Liver (tissue), 9 donors: ENCODE measurements around the gene TEP1. TPM values are rescaled to one million over a fixed set of nuclear protein-coding genes. Genes with fewer than 3 reads are reported as not detected.

Experiments used
- DNase-seq: peaks from one replicate; pipeline ENCODE4 v3.0.0-alpha.2; 2017; ENCODE audit warnings: low spot score
- H3K27ac ChIP-seq, 2 donors: one replicate each; pipeline ENCODE4 v1.7.0; 2013; ENCODE audit warnings: inconsistent platforms in 2 of 2, low read length in 2 of 2, control low read depth in 1 of 2, low read depth in 1 of 2, mild to moderate bottlenecking in 1 of 2
- H3K27me3 ChIP-seq, 4 donors: one replicate each; pipeline versions ENCODE4 v1.6.1 to v1.7.0; 2013; ENCODE audit warnings: low read length in 3 of 4, inconsistent platforms in 1 of 4, mild to moderate bottlenecking in 1 of 4, moderate library complexity in 1 of 4; ENCODE audit not compliant: control insufficient read depth in 4 of 4, insufficient read depth in 4 of 4
- H3K36me3 ChIP-seq, 4 donors: one replicate each; pipeline versions ENCODE4 v1.6.1 to v1.7.0; 2013; ENCODE audit warnings: low read length in 3 of 4, mild to moderate bottlenecking in 3 of 4, low read depth in 1 of 4, moderate library complexity in 1 of 4; ENCODE audit not compliant: control insufficient read depth in 4 of 4, insufficient read depth in 3 of 4
- H3K4me1 ChIP-seq, 4 donors: one replicate each; pipeline versions ENCODE4 v1.6.1 to v1.7.0; 2013; ENCODE audit warnings: low read length in 3 of 4, mild to moderate bottlenecking in 3 of 4, moderate library complexity in 1 of 4; ENCODE audit not compliant: control insufficient read depth in 4 of 4, insufficient read depth in 4 of 4
- H3K4me3 ChIP-seq, 3 donors: one replicate each; pipeline versions ENCODE4 v1.6.1 to v1.7.0; 2013; ENCODE audit warnings: low read length in 3 of 3, control low read depth in 1 of 3, low read depth in 1 of 3, mild to moderate bottlenecking in 1 of 3
- H3K9ac ChIP-seq, 2 donors: one replicate each; pipeline ENCODE4 v1.7.0; 2013; ENCODE audit warnings: low read length in 2 of 2, mild to moderate bottlenecking in 2 of 2, moderate library complexity in 2 of 2, control low read depth in 1 of 2, low read depth in 1 of 2
- H3K9me3 ChIP-seq, 4 donors: one replicate each; pipeline versions ENCODE4 v1.6.1 to v1.7.0; 2013; ENCODE audit warnings: low read length in 3 of 4; ENCODE audit not compliant: control insufficient read depth in 4 of 4
- EGR1 ChIP-seq, 2 donors: IDR thresholded peaks; 2 replicates each; pipeline ENCODE4 v1.6.1; 2016 to 2018; ENCODE audit warnings: antibody characterized with exemption in 2 of 2, low read depth in 2 of 2
- FOXA1 ChIP-seq: IDR thresholded peaks from 2 replicates; pipeline ENCODE4 v1.6.1; 2016; ENCODE audit warnings: antibody characterized with exemption
- FOXA2 ChIP-seq: IDR thresholded peaks from 2 replicates; pipeline ENCODE4 v1.6.1; 2016; ENCODE audit warnings: antibody characterized with exemption
- GABPA ChIP-seq, 2 donors: IDR thresholded peaks in 1 of 2; conservative IDR thresholded peaks in 1 of 2; 2 replicates each; pipeline ENCODE4 v1.6.1; 2016; ENCODE audit warnings: antibody characterized with exemption in 2 of 2, mild to moderate bottlenecking in 1 of 2, moderate library complexity in 1 of 2
- HNF4A ChIP-seq, 2 donors: conservative IDR thresholded peaks; 2 replicates each; pipeline ENCODE4 v1.6.1; 2016; ENCODE audit warnings: antibody characterized with exemption in 2 of 2, mild to moderate bottlenecking in 2 of 2
- HNF4G ChIP-seq: IDR thresholded peaks from 2 replicates; pipeline ENCODE4 v1.6.1; 2016; ENCODE audit warnings: antibody characterized with exemption
- JUND ChIP-seq, 2 donors: IDR thresholded peaks; 2 replicates each; pipeline ENCODE4 v1.6.1; 2016; ENCODE audit warnings: antibody characterized with exemption in 2 of 2
- NR2F2 ChIP-seq: IDR thresholded peaks from 2 replicates; pipeline ENCODE4 v1.6.1; 2016; ENCODE audit warnings: antibody characterized with exemption
- RAD21 ChIP-seq, 2 donors: IDR thresholded peaks; 2 replicates each; pipeline ENCODE4 v1.6.1; 2016; ENCODE audit warnings: antibody characterized with exemption in 2 of 2, mild to moderate bottlenecking in 2 of 2
- RXRA ChIP-seq, 2 donors: IDR thresholded peaks; 2 replicates each; pipeline ENCODE4 v1.6.1; 2017 to 2018; ENCODE audit warnings: antibody characterized with exemption in 2 of 2, mild to moderate bottlenecking in 1 of 2
- SP1 ChIP-seq: IDR thresholded peaks from 2 replicates; pipeline ENCODE4 v1.6.1; 2018; ENCODE audit warnings: antibody characterized with exemption, mild to moderate bottlenecking
- TAF1 ChIP-seq: conservative IDR thresholded peaks from 2 replicates; pipeline ENCODE4 v1.6.1; 2016; ENCODE audit warnings: antibody characterized with exemption, mild to moderate bottlenecking
- YY1 ChIP-seq: IDR thresholded peaks from 2 replicates; pipeline ENCODE4 v1.6.1; 2016; ENCODE audit warnings: antibody characterized with exemption, mild to moderate bottlenecking
- WGBS: extraction: QIAGEN DNeasy Blood & Tissue Kit; methylation state at CpG from one replicate; pipeline ENCODE4 v1.1.7; 2013; 5-methylcytosine and 5-hydroxymethylcytosine counted together
- polyA plus RNA-seq, 2 donors: library from polyadenylated mRNA; stranded (reverse) in 1 of 2; unstranded in 1 of 2; fragments of 200-250 nt in 1 of 2; fragments of >200 nt in 1 of 2; fragmentation: Nextera tagmentation in 1 of 2; extraction: Ambion mirVana in 1 of 2; gene quantifications; one replicate each; pipeline versions ENCODE4 v1.2.1 to v1.2.3, GENCODE V29; 2013 to 2015
- total RNA-seq, 2 donors: library from RNA; depleted of rRNA; stranded (reverse); fragments of >200 nt; gene quantifications; one replicate each; pipeline ENCODE4 v1.2.3, GENCODE V29; 2014
- TF ChIP-seq, protein P1 (sequence below): IDR thresholded peaks from 2 replicates; pipeline ENCODE4 v1.6.1; 2016; ENCODE audit warnings: antibody characterized with exemption
- TF ChIP-seq, protein P2 (sequence below): fragments of 150-350 bp; IDR thresholded peaks from 2 replicates; pipeline ENCODE4 v1.5.1; 2017; ENCODE audit warnings: improper control_type of control experiment, low read depth, low read length; ENCODE audit not compliant: missing input control
- TF ChIP-seq, protein P3 (sequence below): IDR thresholded peaks from 2 replicates; pipeline ENCODE4 v1.6.1; 2016; ENCODE audit warnings: antibody characterized with exemption
- TF ChIP-seq, protein P4 (sequence below): IDR thresholded peaks from 2 replicates; pipeline ENCODE4 v1.6.1; 2016; ENCODE audit warnings: antibody characterized with exemption
- TF ChIP-seq, protein P5 (sequence below): IDR thresholded peaks from 2 replicates; pipeline ENCODE4 v1.6.1; 2016; ENCODE audit warnings: antibody characterized with exemption, mild to moderate bottlenecking
- donor health status: healthy.
- donor health status: healthy.
- donor health status: healthy.
- donor health status: healthy.
- donor health status: healthy.

The TEP1 gene
- total and polyA plus RNA-seq, 4 donors: 3.9 to 20.7 (median 7.6) TPM

DNA sequence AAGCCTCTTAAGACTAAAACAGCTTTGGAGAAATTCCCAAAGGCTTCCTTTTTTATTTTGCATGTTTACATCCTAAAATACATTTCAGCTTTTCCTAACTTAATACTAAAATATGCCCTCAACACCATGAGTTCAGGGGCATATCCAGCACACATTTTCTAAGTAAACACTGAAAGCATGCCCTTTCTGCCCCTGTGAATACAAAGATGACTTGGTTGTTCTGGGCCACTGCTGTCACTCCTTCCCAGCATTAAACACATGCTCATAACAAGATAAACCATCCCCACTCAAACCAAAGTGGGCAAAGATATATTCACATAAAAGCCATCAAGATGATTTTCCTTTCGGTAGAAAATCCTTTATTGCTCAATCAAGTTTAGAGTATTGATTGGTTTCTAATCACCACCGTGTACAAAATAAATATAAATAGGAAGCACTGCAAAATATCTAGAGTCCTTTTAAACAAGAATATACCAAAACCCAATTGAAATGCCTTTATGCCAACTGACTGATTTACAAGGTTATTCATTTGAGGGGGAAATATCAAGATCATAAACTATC lies 82.2 kb downstream of the TEP1 start:
- peak overlapping the region in 1 of 3 donors; percentile 0 for H3K4me3 ChIP-seq
- TF ChIP-seq, protein P1, sequence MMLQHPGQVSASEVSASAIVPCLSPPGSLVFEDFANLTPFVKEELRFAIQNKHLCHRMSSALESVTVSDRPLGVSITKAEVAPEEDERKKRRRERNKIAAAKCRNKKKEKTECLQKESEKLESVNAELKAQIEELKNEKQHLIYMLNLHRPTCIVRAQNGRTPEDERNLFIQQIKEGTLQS: peak; percentile 12
- TF ChIP-seq YY1: no peak
- peak in 1 of 2 donors; percentile 18 for TF ChIP-seq RXRA (IDR thresholded peaks at IDR 0.05)
- H3K9me3 ChIP-seq: no peaks in the 10 kb centered on the region
- no peak for DNase-seq
- H3K4me1 ChIP-seq: peaks cover 9 to 60% (median 52%) of the 10 kb centered on the region in 4 donors
- H3K27me3 ChIP-seq: no peaks in the 10 kb centered on the region
- peak overlapping the region in 1 of 2 donors; percentile 28 for H3K27ac ChIP-seq
- no peak overlapping the region for H3K9ac ChIP-seq
- peaks cover 2 to 16% (median 6%) of the 10 kb centered on the region in 4 donors for H3K36me3 ChIP-seq
- WGBS: 31% methylated on average over 2 of the region's 2 CpGs

DNA sequence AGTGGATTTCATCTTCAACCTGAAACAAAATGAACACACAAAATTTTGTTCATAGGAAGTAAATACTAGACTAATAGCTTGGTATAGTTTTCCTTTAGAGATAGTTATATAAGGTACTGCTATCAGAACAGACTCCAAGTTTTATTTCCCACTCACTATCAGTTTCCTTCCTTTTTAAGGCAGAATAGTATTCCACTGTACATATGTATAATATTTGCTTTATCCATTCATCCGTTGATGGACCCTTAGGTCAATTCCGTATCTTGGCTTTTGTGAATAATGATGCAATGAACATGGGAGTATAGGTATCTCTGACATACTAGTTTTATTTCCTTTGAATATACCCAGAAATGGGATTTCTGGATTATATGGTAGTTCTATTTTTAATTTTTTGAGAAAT lies 83.9 kb downstream of the TEP1 start:
- no peak overlapping the region for H3K4me3 ChIP-seq
- peaks cover 9 to 58% (median 52%) of the 10 kb centered on the region in 4 donors for H3K4me1 ChIP-seq
- peaks cover 2 to 29% (median 18%) of the 10 kb centered on the region in 4 donors for H3K36me3 ChIP-seq
- H3K27ac ChIP-seq: peak overlapping the region in 1 of 2 donors; percentile 8
- no peaks in the 10 kb centered on the region for H3K27me3 ChIP-seq
- H3K9me3 ChIP-seq: no peaks in the 10 kb centered on the region
- no peak overlapping the region for H3K9ac ChIP-seq
- DNase-seq: no peak
- 40% methylated on average over 2 of the region's 2 CpGs for WGBS
- no peak for TF ChIP-seq RAD21 (IDR thresholded peaks at IDR 0.05)
- TF ChIP-seq FOXA1: no peak

DNA sequence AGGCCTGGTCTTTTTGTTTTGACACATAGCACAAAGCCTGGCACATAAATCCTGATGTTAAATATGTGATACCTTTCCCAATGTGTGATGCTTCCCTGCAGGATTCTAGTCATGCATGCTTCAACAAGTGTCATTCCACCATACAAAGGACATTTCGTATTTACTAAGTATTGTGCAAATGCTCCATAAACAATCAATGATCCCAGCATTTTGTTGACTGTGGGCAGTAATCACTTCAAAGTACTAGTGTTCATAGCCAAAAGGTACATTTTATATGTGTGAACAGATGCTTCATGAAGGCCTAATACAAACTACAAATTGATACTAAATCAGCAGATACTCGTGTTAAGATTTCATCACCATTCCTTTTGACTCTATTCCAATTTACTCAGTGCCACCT lies 84.6 kb downstream of the TEP1 start:
- Histone ChIP-seq H3K9me3 (no peaks in the 10 kb centered on the region), H3K27ac (no peak overlapping the region), H3K36me3 (peaks cover 2 to 31% (median 19%) of the 10 kb centered on the region in 4 donors), H3K27me3 (no peaks in the 10 kb centered on the region), H3K4me3 (no peak overlapping the region), H3K9ac (peak overlapping the region in 1 of 2 donors; percentile 25), H3K4me1 (peaks cover 7 to 52% (median 49%) of the 10 kb centered on the region in 4 donors)
- 28% methylated on average over 2 of the region's 2 CpGs for WGBS
- TF ChIP-seq, protein P2, sequence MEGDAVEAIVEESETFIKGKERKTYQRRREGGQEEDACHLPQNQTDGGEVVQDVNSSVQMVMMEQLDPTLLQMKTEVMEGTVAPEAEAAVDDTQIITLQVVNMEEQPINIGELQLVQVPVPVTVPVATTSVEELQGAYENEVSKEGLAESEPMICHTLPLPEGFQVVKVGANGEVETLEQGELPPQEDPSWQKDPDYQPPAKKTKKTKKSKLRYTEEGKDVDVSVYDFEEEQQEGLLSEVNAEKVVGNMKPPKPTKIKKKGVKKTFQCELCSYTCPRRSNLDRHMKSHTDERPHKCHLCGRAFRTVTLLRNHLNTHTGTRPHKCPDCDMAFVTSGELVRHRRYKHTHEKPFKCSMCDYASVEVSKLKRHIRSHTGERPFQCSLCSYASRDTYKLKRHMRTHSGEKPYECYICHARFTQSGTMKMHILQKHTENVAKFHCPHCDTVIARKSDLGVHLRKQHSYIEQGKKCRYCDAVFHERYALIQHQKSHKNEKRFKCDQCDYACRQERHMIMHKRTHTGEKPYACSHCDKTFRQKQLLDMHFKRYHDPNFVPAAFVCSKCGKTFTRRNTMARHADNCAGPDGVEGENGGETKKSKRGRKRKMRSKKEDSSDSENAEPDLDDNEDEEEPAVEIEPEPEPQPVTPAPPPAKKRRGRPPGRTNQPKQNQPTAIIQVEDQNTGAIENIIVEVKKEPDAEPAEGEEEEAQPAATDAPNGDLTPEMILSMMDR: no peak
- TF ChIP-seq HNF4A (conservative IDR thresholded peaks at IDR 0.05) (peak; percentile 22 to 32), RAD21 (IDR thresholded peaks at IDR 0.05) (no peak), FOXA2 (peak; percentile 54), FOXA1 (no peak), TAF1 (no peak), SP1 (peak; percentile 29), GABPA (IDR thresholded peaks at IDR 0.05 in 1 of 2, conservative IDR thresholded peaks at IDR 0.05 in 1 of 2) (peak in 1 of 2 donors; percentile 5), HNF4G (no peak), YY1 (no peak), RXRA (IDR thresholded peaks at IDR 0.05) (peak; percentile 35 to 38), NR2F2 (no peak), JUND (IDR thresholded peaks at IDR 0.05) (no peak), EGR1 (IDR thresholded peaks at IDR 0.05; ENCODE audit: low read depth in 2 of 2) (no peak)
- TF ChIP-seq, protein P3, sequence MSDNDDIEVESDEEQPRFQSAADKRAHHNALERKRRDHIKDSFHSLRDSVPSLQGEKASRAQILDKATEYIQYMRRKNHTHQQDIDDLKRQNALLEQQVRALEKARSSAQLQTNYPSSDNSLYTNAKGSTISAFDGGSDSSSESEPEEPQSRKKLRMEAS: no peak
- TF ChIP-seq, protein P4, sequence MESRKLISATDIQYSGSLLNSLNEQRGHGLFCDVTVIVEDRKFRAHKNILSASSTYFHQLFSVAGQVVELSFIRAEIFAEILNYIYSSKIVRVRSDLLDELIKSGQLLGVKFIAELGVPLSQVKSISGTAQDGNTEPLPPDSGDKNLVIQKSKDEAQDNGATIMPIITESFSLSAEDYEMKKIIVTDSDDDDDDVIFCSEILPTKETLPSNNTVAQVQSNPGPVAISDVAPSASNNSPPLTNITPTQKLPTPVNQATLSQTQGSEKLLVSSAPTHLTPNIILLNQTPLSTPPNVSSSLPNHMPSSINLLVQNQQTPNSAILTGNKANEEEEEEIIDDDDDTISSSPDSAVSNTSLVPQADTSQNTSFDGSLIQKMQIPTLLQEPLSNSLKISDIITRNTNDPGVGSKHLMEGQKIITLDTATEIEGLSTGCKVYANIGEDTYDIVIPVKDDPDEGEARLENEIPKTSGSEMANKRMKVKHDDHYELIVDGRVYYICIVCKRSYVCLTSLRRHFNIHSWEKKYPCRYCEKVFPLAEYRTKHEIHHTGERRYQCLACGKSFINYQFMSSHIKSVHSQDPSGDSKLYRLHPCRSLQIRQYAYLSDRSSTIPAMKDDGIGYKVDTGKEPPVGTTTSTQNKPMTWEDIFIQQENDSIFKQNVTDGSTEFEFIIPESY: no peak
- TF ChIP-seq, protein P1: peak; percentile 25
- TF ChIP-seq, protein P5, sequence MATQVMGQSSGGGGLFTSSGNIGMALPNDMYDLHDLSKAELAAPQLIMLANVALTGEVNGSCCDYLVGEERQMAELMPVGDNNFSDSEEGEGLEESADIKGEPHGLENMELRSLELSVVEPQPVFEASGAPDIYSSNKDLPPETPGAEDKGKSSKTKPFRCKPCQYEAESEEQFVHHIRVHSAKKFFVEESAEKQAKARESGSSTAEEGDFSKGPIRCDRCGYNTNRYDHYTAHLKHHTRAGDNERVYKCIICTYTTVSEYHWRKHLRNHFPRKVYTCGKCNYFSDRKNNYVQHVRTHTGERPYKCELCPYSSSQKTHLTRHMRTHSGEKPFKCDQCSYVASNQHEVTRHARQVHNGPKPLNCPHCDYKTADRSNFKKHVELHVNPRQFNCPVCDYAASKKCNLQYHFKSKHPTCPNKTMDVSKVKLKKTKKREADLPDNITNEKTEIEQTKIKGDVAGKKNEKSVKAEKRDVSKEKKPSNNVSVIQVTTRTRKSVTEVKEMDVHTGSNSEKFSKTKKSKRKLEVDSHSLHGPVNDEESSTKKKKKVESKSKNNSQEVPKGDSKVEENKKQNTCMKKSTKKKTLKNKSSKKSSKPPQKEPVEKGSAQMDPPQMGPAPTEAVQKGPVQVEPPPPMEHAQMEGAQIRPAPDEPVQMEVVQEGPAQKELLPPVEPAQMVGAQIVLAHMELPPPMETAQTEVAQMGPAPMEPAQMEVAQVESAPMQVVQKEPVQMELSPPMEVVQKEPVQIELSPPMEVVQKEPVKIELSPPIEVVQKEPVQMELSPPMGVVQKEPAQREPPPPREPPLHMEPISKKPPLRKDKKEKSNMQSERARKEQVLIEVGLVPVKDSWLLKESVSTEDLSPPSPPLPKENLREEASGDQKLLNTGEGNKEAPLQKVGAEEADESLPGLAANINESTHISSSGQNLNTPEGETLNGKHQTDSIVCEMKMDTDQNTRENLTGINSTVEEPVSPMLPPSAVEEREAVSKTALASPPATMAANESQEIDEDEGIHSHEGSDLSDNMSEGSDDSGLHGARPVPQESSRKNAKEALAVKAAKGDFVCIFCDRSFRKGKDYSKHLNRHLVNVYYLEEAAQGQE: no peak
- DNase-seq: no peak
